NCI-H2196 (cell line): ENCODE measurements around the gene MPEG1.
A peak's percentile ranks its signal among the peaks of the same experiment; 100 is the strongest.

ENCODE experiments used
- DNase-seq: peaks from one replicate; lab custom pipeline; 2025; ENCODE audit not compliant: unreplicated experiment; lab: John Stamatoyannopoulos, UW

The MPEG1 gene

DNA sequence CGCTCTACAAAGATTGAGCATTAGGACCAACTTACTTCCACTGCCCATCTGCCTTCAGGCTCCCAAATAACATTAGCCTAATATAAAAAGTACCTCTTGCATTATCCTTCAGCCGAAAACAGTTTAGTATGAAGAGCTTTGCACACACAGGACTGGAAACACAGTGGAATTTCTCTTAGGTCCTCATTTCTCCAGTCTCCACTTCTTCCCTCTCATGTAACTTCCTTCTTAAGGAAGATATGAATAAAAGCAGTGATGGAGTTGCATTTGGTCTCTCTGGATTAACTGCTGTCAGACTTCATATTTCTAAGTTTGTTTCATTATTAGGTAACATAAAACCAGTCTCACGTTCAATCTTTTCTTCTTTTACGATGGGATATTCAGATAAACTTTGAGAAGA is 5.6 kb upstream of the MPEG1 start:
- no peak for DNase-seq

DNA sequence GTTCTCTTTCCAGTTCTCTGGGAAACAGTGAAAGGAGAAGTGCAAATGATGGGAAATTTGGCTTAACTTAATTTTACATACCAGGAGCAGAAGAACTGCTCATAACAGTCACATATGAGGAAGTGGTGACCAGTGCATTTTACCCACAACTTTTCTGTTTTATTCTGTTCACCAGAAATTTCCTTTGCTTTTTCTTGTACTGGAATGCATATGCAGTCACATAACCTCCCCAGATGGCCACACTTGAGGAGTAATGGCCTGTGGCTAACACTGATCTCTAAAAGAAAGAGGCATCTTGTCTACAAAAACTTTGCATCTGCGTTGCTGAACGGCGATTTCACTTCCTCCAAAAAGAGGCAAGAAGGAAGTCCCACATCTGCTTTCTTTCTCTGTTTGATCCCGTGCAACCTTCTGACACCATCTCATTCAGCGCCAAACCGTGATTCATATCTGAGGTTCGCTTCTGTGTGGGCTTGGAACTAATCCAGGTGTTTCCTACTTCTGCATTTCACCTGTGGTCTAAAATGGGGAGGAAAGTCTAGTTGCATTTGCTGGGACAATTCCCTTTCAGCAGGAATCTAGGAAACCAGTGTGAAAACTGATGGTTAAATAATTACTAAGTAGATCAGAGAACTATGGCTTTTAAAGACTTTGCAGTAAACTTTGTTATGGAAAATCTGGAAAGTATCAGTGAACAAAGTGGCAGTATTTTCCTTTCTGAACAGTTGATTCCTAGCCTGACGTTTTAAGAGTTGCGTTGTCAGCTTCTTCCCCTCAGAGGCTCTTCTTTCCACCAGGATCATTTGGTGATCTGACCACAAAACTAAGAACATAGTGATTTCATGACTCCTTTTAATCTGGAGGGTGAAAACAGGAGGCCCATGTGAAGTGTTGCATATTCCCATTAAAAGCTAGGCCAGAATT is 4.2 kb upstream of the MPEG1 start:
- DNase-seq: no peak

DNA sequence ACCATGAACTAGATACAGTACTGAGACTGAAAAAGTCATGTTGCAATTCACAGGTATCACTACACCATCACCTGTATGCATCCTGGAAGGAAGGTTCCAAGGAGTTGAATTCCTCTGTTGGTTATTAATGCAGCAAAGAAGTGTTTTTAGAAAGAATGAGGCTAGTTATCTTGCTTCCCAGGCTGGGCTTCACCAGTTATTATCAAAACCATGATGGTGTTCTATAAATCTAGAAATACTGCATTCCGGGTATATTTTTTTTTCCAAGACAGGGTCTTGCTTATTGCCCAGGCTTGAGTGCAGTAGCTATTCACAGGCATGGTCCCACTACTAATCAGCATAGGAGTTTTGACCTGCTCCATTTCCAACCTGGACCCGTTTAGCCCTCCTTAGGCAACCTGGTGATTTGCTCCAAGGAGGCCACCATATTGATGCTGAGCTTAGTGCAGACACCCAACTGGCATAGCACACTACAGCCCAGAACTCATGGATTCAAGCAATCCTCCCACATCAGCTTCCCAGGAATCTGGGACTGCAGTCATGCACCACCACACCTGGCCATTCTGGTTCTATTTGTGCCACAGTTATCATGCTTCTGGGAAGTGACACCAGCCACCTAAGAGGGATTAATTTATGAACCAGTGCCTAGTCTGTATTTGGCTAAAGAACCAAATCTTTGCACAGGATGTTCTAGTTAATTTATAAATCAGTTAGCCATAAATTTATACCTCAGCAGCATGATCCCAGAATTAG is 1.6 kb upstream of the MPEG1 start:
- DNase-seq: no peak

DNA sequence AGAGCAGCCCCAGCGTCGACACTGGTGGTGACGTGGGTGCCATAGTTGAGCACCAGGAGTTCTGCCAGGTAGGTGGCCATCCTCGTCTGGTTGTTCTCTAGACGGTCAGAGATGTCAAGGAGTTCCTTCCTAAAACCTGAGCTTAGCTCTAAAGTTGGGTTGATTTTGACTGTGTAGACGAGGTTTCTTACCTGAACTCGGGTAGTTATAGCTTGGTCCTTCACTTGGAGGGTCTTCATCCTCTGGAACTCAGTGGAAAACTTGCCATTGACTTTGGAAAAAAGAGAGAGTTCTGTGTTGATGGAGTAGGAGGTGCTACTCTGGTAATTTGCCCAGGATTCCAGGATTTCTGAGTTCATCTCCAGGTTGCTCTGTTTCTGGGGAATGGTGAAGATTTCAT is 505 bp downstream of the MPEG1 start:
- no peak for DNase-seq

DNA sequence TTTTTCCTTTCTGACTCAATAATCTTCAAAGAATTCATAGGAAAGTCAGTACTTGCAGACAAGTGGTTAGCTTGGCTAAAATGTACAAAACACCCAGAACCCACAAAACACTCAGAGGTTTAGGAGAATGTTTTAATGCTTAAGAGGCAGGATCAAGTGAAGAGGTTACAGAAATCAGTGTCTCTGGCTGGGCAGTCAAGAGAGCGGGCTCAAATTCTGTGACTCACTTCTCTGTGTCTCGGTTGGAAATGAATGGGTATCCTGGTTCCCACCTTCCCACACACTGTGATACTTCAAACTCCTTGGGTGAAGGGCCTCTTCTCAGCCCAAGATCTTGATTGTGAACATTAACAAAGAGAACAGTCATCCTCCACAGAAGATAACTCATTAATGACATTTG is 3.8 kb downstream of the MPEG1 start:
- no peak for DNase-seq

DNA sequence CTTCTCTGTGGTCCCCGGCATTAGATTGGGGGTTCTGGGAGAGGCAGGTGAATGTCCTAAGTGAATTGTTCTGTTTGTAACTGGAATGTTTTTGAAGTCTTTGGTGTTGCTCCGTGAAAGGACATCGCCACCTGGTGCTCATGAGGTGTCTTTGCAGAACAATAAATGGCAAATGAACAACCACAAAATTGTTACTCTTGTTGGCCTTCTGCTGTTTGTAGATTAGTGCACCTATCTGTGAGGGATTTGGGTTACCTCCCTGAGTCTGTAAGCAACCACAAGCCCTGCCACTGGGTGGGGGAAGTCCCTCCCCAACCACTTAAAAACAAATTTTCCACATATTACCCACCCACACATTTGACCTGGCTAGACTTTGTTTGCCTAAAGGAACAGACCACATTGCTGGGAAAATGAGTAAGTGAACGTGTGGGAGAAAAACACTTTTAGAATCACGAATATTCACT is 4.7 kb downstream of the MPEG1 start:
- peak; percentile 40 for DNase-seq

DNA sequence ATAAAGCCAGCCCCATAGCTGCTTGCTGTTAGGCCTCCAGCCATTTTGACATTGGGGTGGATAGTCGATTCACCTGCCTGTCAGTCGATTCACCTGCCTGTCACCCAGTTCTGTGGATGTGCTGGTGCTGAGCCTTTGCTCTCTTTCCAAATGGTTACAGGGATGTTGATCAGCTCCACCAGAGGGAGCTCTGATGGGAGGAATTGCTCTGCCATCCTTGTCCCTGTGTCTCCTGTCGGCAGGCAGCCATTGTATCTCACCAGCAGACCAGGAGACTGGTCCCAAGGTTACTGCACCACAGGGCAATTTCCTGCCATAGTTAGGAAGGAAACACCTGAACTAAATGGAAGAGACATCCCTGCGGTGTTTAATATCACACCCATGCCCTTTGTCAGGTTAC is 6.1 kb downstream of the MPEG1 start:
- DNase-seq: peak; percentile 15

DNA sequence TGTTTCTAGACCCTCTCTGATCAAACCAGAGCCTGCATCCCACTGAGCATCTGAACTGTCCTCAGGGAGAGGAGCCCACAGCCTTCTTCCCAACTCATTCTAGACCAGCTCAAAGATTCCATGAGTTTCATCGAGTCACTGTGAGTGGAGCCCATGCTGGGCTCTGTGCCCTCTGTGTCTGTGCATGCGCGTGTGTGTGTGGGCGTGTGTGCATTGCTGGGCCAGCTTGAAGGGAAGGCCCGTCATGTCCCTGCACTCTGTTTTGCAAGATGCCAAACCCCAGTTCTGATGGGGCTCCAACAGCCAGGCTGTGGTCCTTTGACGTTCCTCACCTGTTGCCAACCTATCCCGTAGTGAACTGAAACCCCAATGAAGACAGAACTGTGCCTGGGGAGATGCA is 7.1 kb downstream of the MPEG1 start:
- DNase-seq: no peak

DNA sequence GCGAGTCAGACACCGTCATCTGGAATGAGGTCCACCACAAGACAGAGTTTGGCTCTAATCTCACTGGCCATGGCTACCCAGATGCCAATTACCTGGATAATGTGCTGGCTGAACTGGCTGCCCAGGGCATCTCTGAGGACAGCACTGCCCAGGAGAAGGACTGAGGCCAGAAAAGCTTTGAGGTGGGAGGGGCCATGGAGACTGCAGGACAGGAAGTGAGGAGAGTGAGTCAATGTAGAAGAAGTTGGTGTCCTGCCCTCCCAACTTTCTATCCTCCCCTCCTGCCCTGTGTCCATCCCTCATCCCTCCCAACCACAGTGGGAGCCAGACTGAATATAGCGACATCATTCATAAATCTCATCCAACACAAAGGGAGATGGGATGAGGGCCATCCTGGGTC is 8.0 kb downstream of the MPEG1 start:
- DNase-seq: no peak

DNA sequence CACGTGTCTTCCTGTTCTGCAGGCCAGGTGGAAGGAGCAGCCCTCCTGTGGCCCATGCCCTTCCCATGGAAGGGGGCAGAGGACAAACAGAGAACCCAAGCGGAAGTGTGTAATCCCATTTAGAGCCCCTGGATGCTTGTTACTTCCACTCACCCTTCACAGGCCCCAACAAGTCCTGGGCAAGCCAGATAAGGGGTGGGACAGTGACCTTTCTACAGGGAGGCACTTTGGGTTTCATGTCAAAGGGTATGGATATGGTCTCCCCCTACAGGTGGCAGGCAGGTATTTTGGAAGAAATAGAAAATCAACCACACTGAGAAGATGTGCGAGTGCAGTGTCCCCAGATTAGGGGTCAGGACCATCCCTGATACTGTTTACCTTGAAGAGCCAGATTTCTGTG is 11.4 kb downstream of the MPEG1 start:
- DNase-seq: no peak

DNA sequence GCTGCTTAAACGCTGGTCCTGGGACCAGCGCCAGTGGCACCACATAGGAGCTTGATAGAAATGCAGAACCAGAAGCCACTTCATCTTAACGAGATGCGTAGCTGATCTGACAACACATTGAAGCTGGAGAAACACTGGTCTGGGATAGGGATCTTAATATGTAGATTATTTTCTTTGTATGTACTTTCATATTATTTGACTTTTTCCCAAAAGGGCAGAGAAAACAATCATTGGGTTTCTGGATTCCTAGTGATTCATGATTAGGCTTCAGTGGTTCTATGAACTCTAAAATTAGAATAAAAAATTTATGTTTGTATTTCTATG is 12.3 kb downstream of the MPEG1 start:
- DNase-seq: no peak

DNA sequence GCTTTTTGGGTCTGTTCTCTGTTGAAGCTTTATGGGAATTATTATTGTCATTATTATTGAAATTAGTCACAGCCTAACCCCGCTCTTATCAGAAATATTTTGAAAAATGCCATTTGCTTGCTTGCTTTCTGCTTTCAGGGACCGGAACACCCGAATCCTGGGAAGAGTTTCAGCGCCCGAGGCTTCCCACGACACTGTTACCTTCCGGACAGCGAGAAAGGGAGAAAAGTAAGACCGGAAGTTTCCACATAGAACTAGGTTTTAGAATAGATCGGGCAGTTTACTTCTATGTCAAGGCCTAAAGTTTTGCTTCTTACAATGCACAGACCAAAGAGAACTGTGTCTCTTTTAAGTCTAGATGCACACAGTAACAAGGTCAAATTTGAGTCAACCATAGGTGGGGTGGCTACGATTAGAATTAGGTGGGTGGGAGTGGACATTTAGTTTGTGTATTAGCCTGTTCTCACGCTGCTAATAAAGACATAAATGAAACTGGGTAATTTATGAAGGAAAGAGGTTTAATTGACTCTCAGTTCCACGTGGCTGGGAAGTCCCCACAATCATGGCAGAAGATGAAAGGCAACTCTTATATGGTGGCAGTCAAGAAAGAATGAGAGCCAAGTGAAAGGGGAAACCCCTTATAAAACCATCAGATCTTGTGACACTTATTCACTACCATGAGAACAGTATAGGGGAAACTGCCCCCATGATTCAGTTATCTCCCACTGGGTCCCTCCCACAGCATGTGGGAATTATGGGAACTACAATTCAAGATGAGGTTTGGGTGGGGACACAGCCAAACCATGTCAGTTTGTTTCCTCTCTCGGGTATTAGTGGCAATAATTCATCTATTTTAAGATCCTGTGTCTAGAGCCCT is 12.9 kb downstream of the MPEG1 start:
- no peak for DNase-seq

DNA sequence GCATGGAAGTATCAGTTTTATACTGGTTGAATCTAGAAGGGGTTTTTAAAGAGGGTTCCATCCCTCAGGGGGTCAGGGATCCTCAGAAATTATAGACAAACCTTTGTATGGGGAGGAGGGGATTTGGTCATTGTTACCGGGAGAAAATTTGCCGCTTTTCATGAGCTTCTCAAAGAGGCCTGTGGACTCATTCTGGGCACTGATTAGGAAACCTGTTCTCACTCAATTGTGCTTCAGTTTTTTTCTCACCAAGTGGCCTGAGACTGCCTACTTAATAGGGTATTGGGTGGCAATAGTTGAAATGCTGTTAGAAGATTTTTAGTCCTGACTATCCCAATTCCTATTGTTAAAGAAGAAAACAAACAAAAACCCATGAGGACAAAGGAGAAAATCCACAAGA is 14.0 kb downstream of the MPEG1 start:
- DNase-seq: no peak

DNA sequence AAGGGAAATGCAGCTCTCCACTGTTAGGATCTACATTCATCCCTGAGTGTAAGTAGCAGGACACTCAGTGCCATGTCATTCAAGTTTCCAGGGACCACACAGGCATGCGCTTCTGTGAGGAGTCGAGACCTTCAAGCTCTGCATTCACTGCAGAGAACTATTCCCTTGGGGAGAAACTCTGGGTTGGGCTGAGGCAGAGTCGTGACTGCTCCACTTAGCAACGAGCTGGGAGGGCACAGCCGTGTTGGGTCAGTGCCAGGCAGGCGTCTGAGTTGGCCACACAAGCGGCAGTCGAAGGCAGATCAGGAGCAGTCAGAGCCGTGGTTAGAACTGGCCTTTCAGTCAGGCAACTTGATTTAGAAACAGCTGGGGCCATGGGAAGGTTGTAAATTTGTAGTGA is 14.7 kb downstream of the MPEG1 start:
- DNase-seq: no peak

DNA sequence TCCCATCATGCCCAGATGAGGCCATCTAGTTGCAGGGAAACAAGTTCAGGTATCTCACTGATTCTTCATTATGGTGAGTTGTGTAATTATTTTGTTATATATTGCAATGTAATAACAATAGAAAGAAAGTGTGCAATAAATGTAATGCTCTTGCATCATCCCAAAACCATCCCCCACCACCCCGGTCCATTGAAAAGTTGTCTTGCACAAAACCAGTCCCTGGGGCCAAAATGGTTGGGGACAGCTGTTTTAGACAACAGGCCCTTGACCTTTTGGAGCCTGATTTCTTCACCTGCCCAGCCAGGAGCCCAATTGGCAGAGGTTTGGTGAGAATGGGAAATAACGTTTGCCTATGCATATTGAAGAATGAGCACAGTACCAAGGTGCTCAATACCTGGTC is 15.9 kb downstream of the MPEG1 start:
- no peak for DNase-seq

DNA sequence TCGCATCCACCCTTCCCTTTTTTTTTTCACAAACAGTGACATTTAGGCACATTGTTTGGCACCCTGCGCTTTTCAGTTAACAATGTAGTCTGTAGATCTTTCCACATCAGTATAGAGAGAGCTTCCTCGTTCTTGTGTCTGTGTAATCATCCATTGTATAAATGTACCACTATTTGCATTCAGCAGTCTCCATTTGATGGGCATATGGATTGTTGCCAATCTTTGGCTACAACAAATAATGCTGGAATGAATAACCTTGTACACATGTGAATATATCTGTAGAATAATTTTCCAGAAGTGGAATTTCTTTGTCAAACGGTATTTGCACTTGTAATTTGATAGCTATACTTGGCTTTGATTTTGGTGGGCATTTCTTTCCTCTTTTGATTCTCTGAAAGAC is 17.1 kb downstream of the MPEG1 start:
- DNase-seq: peak; percentile 24

DNA sequence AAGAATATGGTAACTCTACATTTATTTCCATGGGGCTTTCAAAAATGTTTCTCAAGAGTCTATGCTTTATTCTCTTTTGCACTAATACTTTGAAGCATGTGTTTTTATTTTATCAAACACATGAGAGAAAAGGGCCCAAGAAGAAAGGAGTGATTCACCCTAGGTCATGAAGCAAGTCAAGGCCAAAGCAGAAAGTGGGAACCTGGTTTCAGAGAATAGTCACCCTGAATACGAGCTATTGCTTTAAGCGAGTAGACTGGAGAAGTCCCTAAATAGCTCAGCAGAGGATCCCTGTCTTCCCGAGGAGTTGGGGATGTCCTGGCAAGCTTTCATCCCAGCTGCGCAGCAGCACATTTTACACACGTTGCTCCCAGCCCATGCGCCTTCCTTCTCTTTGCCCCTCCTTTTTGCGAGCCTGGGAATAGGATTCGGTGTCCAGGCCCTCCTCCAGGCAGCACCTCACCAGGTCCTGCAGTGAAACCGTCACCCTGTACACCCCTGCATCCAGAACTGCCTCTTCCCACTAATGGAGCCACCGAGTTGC is 19.1 kb downstream of the MPEG1 start:
- DNase-seq: no peak

DNA sequence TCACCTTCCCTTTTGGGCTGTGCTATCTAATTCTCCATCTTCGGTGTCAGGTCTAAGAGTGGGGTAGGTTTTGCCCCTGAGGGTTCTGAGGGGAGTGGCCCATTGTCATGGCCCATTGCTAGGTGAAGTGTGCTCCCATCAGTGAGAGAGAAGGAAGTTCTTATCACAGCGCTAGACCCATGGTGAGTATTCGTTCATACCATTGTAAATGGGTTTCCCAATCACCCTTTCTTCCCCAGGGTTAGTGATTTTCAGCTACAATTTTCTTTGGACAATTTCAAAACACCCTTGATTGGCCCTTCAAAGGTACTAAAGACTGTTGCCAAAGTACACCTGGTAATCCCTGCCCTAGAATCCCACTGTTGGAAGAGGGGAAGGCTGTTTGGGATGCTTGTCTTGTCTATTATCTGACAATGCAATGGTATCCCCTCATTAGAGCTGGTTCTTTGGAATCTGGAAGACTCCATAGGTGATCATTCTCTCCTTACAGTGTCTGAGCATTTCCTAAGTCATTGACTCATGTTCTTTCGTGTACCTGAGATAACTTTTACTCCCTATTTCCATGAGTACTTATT is 20.2 kb downstream of the MPEG1 start:
- no peak for DNase-seq

DNA sequence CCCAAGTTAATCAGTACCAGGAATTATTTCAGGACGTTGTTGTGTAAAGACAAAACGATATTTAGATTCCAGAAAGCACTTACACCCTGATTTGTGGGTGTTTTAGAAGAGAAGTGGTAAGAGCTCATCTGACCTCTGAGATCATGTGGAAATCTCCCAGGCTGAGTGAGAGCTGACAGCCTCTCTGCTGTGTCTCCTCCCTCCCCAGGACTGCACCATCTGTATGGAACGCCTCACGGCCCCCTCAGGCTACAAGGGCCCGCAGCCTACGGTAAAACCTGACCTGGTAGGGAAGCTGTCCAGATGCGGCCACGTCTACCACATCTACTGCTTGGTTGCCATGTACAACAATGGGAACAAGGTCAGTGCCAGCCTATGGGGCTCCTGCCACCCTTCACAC is 20.8 kb downstream of the MPEG1 start:
- no peak for DNase-seq

DNA sequence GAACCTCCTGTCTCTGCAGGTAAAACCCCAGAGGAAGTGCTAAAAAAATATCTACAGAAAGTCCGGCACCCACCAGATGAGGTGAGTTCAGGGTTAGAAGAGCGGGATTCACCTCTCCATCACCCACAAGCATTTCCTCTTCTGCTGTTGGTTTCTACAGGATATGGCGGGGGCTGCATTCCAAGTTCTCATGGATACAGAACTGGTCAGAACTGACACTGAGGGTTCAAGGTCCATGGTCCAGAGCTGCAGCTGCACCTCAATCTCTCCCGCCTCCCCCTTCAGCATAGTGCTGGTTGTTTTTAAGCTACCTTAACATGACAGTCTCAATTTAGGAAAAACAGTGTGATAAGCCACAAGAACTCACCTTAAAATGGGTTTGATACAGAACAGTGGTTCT is 21.6 kb downstream of the MPEG1 start:
- DNase-seq: no peak

DNA sequence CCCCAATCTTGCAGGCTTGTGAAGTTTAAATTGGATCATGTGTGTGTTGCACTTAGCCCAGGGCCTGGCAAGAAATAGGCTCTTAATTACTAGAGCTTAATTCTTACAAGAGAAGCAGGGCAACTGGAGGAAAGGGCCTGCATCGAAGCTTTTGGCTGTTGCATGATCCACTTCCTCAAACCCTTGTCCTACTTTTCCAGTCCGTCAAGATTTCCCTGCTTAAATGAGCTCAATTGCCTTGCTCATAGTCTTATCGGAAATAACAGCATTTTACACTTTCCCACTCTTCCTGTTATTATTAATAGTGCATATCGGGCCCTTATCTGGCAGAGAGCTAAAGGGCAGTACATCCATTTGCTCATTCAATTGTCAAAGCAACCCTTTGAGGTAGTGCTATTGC is 22.7 kb downstream of the MPEG1 start:
- no peak for DNase-seq
